ENCODE data around the gene PAPLN. TPM values are rescaled to one million over a fixed set of nuclear protein-coding genes. Genes with fewer than 3 reads are reported as not detected.

PAPLN gene
- total and polyA plus RNA-seq, 2 experiments from 2014 or later, result 2.8 to 13.2 TPM

- Histone ChIP-seq H2AFZ (no peak overlapping the region), H4K20me1 (replicated peaks; ENCODE audit: insufficient read depth) (no peaks in the 10 kb centered on the region), H3F3A (replicated peaks; ENCODE audit: low read depth) (no peaks in the 10 kb centered on the region), H3K27me3 (ENCODE audit: insufficient read depth) (no peaks in the 10 kb centered on the region), H3K4me2 (no peak overlapping the region), H3K9me2 (ENCODE audit: insufficient read depth) (no peaks in the 10 kb centered on the region), H3K79me2 (replicated peaks; ENCODE audit: insufficient read depth) (no peaks in the 10 kb centered on the region), H3K4me3 (no peak overlapping the region), H3K36me3 (ENCODE audit: insufficient read depth) (peaks cover 21% of the 10 kb centered on the region), H3K27ac (ENCODE audit: low read depth) (no peak overlapping the region), H3K4me1 (ENCODE audit: insufficient read depth) (no peaks in the 10 kb centered on the region)
- TF ChIP-seq EZH2phosphoT487 (IDR thresholded peaks at IDR 0.05; ENCODE audit: unreplicated experiment) (no peak), ETS1 (IDR thresholded peaks at IDR 0.05) (no peak), REST (IDR thresholded peaks at IDR 0.05; ENCODE audit: unreplicated experiment) (no peak), NANOG (IDR thresholded peaks at IDR 0.05; ENCODE audit: borderline replicate concordance) (no peak), ZNF331 (CRISPR knock-in tag; IDR thresholded peaks at IDR 0.05; ENCODE audit: low read depth) (no peak), ZNF462 (CRISPR knock-in tag; IDR thresholded peaks at IDR 0.05) (no peak), JUNB (IDR thresholded peaks at IDR 0.05; ENCODE audit: unreplicated experiment) (no peak), CREB1 (CRISPR knock-in tag; IDR thresholded peaks at IDR 0.05; ENCODE audit: low read depth) (no peak), CTCF (conservative IDR thresholded peaks at IDR 0.05; ENCODE audit: low read depth in 2 of 2) (no peak), EZH2 (IDR thresholded peaks at IDR 0.05; ENCODE audit: low read depth, unreplicated experiment) (no peak)
- ATAC-seq (no peak), DNase-seq (ENCODE audit: low spot score) (no peak)
- Mint-ChIP-seq H3K36me3 (ENCODE audit: low read depth) (peaks cover 58% of the 10 kb centered on the region), H3K27ac (no peak overlapping the region), H3K4me1 (no peaks in the 10 kb centered on the region), H3K4me3 (no peak overlapping the region), H3K27me3 (ENCODE audit: insufficient read depth, low read depth, poor library complexity) (no peaks in the 10 kb centered on the region), H3K9me3 (peaks cover 17% of the 10 kb centered on the region; the same call in 2 of the 3 replicates)
These were observed 27.4 kb upstream of the PAPLN start for GRCh38 chr14:73209953-73210352.

Data from GM23338 (cell line).